ENCODE measurements around the gene C1QTNF6.

- no peak for TF ChIP-seq POLR2A (IDR thresholded peaks at IDR 0.05; ENCODE audit: low read depth)
- TF ChIP-seq POLR2AphosphoS5 (IDR thresholded peaks at IDR 0.05), result no peak
- TF ChIP-seq, protein P1, sequence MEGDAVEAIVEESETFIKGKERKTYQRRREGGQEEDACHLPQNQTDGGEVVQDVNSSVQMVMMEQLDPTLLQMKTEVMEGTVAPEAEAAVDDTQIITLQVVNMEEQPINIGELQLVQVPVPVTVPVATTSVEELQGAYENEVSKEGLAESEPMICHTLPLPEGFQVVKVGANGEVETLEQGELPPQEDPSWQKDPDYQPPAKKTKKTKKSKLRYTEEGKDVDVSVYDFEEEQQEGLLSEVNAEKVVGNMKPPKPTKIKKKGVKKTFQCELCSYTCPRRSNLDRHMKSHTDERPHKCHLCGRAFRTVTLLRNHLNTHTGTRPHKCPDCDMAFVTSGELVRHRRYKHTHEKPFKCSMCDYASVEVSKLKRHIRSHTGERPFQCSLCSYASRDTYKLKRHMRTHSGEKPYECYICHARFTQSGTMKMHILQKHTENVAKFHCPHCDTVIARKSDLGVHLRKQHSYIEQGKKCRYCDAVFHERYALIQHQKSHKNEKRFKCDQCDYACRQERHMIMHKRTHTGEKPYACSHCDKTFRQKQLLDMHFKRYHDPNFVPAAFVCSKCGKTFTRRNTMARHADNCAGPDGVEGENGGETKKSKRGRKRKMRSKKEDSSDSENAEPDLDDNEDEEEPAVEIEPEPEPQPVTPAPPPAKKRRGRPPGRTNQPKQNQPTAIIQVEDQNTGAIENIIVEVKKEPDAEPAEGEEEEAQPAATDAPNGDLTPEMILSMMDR (IDR thresholded peaks at IDR 0.05), result no peak
- no peak for TF ChIP-seq EP300 (IDR thresholded peaks at IDR 0.05)
Measured at GRCh38 chr22:37207981-37208380, 19.9 kb upstream of the C1QTNF6 start.
